ENCODE data around the gene GM2A.

DNA sequence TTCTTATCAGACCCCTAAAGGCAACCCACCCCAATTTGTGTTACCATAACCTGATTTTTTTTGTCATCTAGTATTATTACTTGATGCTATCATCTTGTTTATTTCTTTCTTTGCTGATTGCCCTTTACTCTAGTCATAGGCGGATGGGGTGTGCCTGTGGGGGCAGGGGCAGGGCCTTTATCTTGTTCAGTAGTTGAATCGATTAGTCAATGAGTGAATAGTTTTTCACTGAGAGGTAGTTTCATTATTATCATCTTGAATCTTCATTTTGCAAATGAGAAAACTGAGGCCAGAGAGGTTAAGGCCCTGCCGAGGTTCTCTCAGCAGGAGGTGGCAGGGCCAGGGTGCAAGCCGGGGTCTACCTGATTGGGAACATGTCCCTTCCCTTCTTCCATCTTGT is 9.4 kb upstream of the GM2A start:
- TF ChIP-seq, protein P1, sequence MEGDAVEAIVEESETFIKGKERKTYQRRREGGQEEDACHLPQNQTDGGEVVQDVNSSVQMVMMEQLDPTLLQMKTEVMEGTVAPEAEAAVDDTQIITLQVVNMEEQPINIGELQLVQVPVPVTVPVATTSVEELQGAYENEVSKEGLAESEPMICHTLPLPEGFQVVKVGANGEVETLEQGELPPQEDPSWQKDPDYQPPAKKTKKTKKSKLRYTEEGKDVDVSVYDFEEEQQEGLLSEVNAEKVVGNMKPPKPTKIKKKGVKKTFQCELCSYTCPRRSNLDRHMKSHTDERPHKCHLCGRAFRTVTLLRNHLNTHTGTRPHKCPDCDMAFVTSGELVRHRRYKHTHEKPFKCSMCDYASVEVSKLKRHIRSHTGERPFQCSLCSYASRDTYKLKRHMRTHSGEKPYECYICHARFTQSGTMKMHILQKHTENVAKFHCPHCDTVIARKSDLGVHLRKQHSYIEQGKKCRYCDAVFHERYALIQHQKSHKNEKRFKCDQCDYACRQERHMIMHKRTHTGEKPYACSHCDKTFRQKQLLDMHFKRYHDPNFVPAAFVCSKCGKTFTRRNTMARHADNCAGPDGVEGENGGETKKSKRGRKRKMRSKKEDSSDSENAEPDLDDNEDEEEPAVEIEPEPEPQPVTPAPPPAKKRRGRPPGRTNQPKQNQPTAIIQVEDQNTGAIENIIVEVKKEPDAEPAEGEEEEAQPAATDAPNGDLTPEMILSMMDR (IDR thresholded peaks at IDR 0.05; ENCODE audit: low read length) = no peak
- no peak for TF ChIP-seq EZH2 (IDR thresholded peaks at IDR 0.05; ENCODE audit: borderline replicate concordance, low read length)
